Measurements from ENCODE around the gene THADA.
"Not testable (repeated sequence)": the region's sequence is repeated elsewhere in the genome, so short reads cannot be mapped to it uniquely, and the experiment has no call there.

Gene THADA

GRCh38 chr2:43605079-43605655 lies 9.3 kb upstream of the THADA start:
- no peak overlapping the region; a peak in 1 of 22 replicates for H3K9ac ChIP-seq
- no peaks in the 10 kb centered on the region for H3K36me3 ChIP-seq
- no peak for TF ChIP-seq Cebpa-rat (IDR thresholded peaks at IDR 0.05)
- H3K4me2 ChIP-seq: no peak overlapping the region
- H3K4me1 ChIP-seq: no peaks in the 10 kb centered on the region
- no peaks in the 10 kb centered on the region for H4K20me1 ChIP-seq
- H3K4me3 ChIP-seq: no peak overlapping the region
- no peak overlapping the region for H3K27ac ChIP-seq
- H3K27me3 ChIP-seq: no peaks in the 10 kb centered on the region
- no peaks in the 10 kb centered on the region for H3K9me3 ChIP-seq (replicated peaks in 1 of 11)

- Histone ChIP-seq H3K9ac (no peak overlapping the region; a peak in 1 of 22 replicates), H3K9me3 (replicated peaks in 1 of 11) (no peaks in the 10 kb centered on the region), H3K4me3 (no peak overlapping the region), H3K27me3 (no peaks in the 10 kb centered on the region), H3K4me2 (no peak overlapping the region), H3K27ac (no peak overlapping the region), H4K20me1 (no peaks in the 10 kb centered on the region), H3K4me1 (no peaks in the 10 kb centered on the region), H3K36me3 (no peaks in the 10 kb centered on the region)
- no peak for TF ChIP-seq Cebpa-rat (IDR thresholded peaks at IDR 0.05)
These were observed 8.8 kb upstream of the THADA start for GRCh38 chr2:43604674-43605073.

- not testable (repeated sequence) for H4K20me1 ChIP-seq; H3K4me2 ChIP-seq; H3K4me3 ChIP-seq; H3K27ac ChIP-seq; H3K4me1 ChIP-seq; H3K36me3 ChIP-seq; H3K27me3 ChIP-seq; H3K9me3 ChIP-seq (replicated peaks in 1 of 11); H3K9ac ChIP-seq
These were observed 4.8 kb upstream of the THADA start for GRCh38 chr2:43600596-43600995.

- Histone ChIP-seq H3K36me3 (peaks cover 21 to 29% (median 26%) of the 10 kb centered on the region in 11 experiments), H3K9me3 (replicated peaks in 1 of 11) (peaks cover 0 to 7% (median 0%) of the 10 kb centered on the region in 11 experiments; a peak in 3 of 22 replicates), H3K4me3 (peak overlapping the region; percentile 71 to 88 (median 77)), H3K27me3 (no peaks in the 10 kb centered on the region), H4K20me1 (no peaks in the 10 kb centered on the region), H3K27ac (peak overlapping the region in 7 of 11 experiments; percentile 79 to 90 (median 86); a peak in 8 of 22 replicates), H3K9ac (peak overlapping the region; percentile 78 to 88 (median 85); a peak in 18 of 22 replicates), H3K4me1 (peaks cover 14 to 31% (median 19%) of the 10 kb centered on the region in 10 experiments), H3K4me2 (peak overlapping the region; percentile 79 to 97 (median 93))
- no peak for TF ChIP-seq Cebpa-rat (IDR thresholded peaks at IDR 0.05)
These were observed 963 bp downstream of the THADA start for GRCh38 chr2:43594875-43595274.

- H3K4me2 ChIP-seq: peak overlapping the region in 3 of 11 experiments; percentile 23 to 93 (median 89); a peak in 3 of 22 replicates
- no peak for TF ChIP-seq Cebpa-rat (IDR thresholded peaks at IDR 0.05)
- no peak overlapping the region for H3K4me3 ChIP-seq
- H3K27me3 ChIP-seq: no peaks in the 10 kb centered on the region
- no peak overlapping the region for H3K27ac ChIP-seq
- H3K36me3 ChIP-seq: peaks cover 34 to 45% (median 39%) of the 10 kb centered on the region in 11 experiments
- no peaks in the 10 kb centered on the region for H4K20me1 ChIP-seq
- no peak overlapping the region for H3K9ac ChIP-seq
- peaks cover 14 to 31% (median 19%) of the 10 kb centered on the region in 10 experiments for H3K4me1 ChIP-seq
- peaks cover 0 to 8% (median 3%) of the 10 kb centered on the region in 11 experiments; a peak in 4 of 22 replicates for H3K9me3 ChIP-seq (replicated peaks in 1 of 11)
These were observed 2.6 kb downstream of the THADA start for GRCh38 chr2:43593254-43593653.

- no peaks in the 10 kb centered on the region for H3K27me3 ChIP-seq
- peaks cover 37 to 53% (median 47%) of the 10 kb centered on the region in 11 experiments for H3K36me3 ChIP-seq
- H3K9ac ChIP-seq: peak overlapping the region in 1 of 11 experiments; percentile 15; a peak in 1 of 22 replicates
- H3K4me2 ChIP-seq: no peak overlapping the region
- no peak for TF ChIP-seq Cebpa-rat (IDR thresholded peaks at IDR 0.05)
- H3K27ac ChIP-seq: no peak overlapping the region
- H3K4me3 ChIP-seq: no peak overlapping the region
- peaks cover 0 to 8% (median 3%) of the 10 kb centered on the region in 11 experiments; a peak in 4 of 22 replicates for H3K9me3 ChIP-seq (replicated peaks in 1 of 11)
- peaks cover 14 to 31% (median 19%) of the 10 kb centered on the region in 10 experiments for H3K4me1 ChIP-seq
- no peaks in the 10 kb centered on the region for H4K20me1 ChIP-seq
These were observed 3.4 kb downstream of the THADA start for GRCh38 chr2:43592443-43592842.

GRCh38 chr2:43585708-43586107 lies 10.1 kb downstream of the THADA start:
- Histone ChIP-seq H3K4me2 (no peak overlapping the region), H3K27ac (no peak overlapping the region), H3K9me3 (replicated peaks in 1 of 11) (peaks cover 0 to 8% (median 0%) of the 10 kb centered on the region in 11 experiments; a peak in 4 of 22 replicates), H4K20me1 (no peaks in the 10 kb centered on the region), H3K4me3 (no peak overlapping the region), H3K4me1 (no peaks in the 10 kb centered on the region), H3K36me3 (peaks cover 88 to 100% (median 96%) of the 10 kb centered on the region in 11 experiments), H3K9ac (no peak overlapping the region), H3K27me3 (no peaks in the 10 kb centered on the region)
- no peak for TF ChIP-seq Cebpa-rat (IDR thresholded peaks at IDR 0.05)

- Histone ChIP-seq H3K4me3 (no peak overlapping the region), H3K27ac (no peak overlapping the region), H3K4me1 (no peaks in the 10 kb centered on the region), H3K36me3 (peaks cover 75 to 97% (median 90%) of the 10 kb centered on the region in 11 experiments), H3K9ac (no peak overlapping the region), H3K27me3 (no peaks in the 10 kb centered on the region), H3K9me3 (replicated peaks in 1 of 11) (no peaks in the 10 kb centered on the region), H3K4me2 (no peak overlapping the region), H4K20me1 (peaks cover 0 to 3% (median 0%) of the 10 kb centered on the region in 11 experiments; a peak in 2 of 22 replicates)
- TF ChIP-seq Cebpa-rat (IDR thresholded peaks at IDR 0.05): no peak
These were observed 16.4 kb downstream of the THADA start for GRCh38 chr2:43579275-43579981.

- H3K4me2 ChIP-seq: no peak overlapping the region
- no peak overlapping the region for H3K9ac ChIP-seq
- no peaks in the 10 kb centered on the region for H3K27me3 ChIP-seq
- no peak overlapping the region for H3K27ac ChIP-seq
- peaks cover 77 to 97% (median 89%) of the 10 kb centered on the region in 11 experiments for H3K36me3 ChIP-seq
- TF ChIP-seq Cebpa-rat (IDR thresholded peaks at IDR 0.05): no peak
- H3K4me3 ChIP-seq: no peak overlapping the region
- H4K20me1 ChIP-seq: peaks cover 0 to 3% (median 0%) of the 10 kb centered on the region in 11 experiments; a peak in 2 of 22 replicates
- H3K9me3 ChIP-seq (replicated peaks in 1 of 11): no peaks in the 10 kb centered on the region
- H3K4me1 ChIP-seq: no peaks in the 10 kb centered on the region
These were observed 18.6 kb downstream of the THADA start for GRCh38 chr2:43576981-43577892.
